ENCODE measurements around the gene EDNRA. TPM values are rescaled to one million over a fixed set of nuclear protein-coding genes. Genes with fewer than 3 reads are reported as not detected.

The EDNRA gene
- total RNA-seq, 3 donors from 2014 or later = 0.25 TPM; not detected in 2

Other genes starting within 250 kb of the EDNRA start
- 10 to 100 TPM; 29.1 to 31.1 (median 30.4) TPM for gene TMEM184C, start 136.3 kb downstream of the EDNRA start, total RNA-seq
- gene PRMT9, start 203.1 kb downstream of the EDNRA start, total RNA-seq = 1 to 10 TPM; 4.7 to 5.0 (median 5.0) TPM